Epithelial cell of proximal tubule (primary cell): Measurements from ENCODE around the gene PRXL2B. TPM values are rescaled to one million over a fixed set of nuclear protein-coding genes. Genes with fewer than 3 reads are reported as not detected.

Experiments used
- DNase-seq: peaks from one replicate; pipeline ENCODE4 v3.0.0-alpha.2; 2011; ENCODE audit warnings: low read depth
- H3K4me3 ChIP-seq: 2 replicates; pipeline ENCODE4 v1.5.1; 2011; ENCODE audit warnings: low read depth, mild to moderate bottlenecking, low read length
- CTCF ChIP-seq: conservative IDR thresholded peaks from 2 replicates; pipeline ENCODE4 v1.5.1; 2012; ENCODE audit warnings: low read depth, mild to moderate bottlenecking, low read length
- total RNA-seq: library from RNA; depleted of rRNA; stranded (reverse); fragments of >200 nt; gene quantifications from 2 replicates; pipeline ENCODE4 v1.2.3, GENCODE V29; 2015

Gene PRXL2B
- total RNA-seq, 1 donor from 2014 or later: 72.2 TPM

- no peak for TF ChIP-seq CTCF
- H3K4me3 ChIP-seq: no peak overlapping the region
- DNase-seq: no peak
Measured at GRCh38 chr1:2638466-2639115, 52.0 kb downstream of the PRXL2B start.

GRCh38 chr1:2639203-2639602 is 52.6 kb downstream of the PRXL2B start:
- no peak for DNase-seq
- no peak overlapping the region for H3K4me3 ChIP-seq
- no peak for TF ChIP-seq CTCF

- DNase-seq: no peak
- TF ChIP-seq CTCF: no peak
- H3K4me3 ChIP-seq: no peak overlapping the region
Measured at GRCh38 chr1:2639607-2640521, 53.3 kb downstream of the PRXL2B start.

- DNase-seq: no peak
- no peak overlapping the region for H3K4me3 ChIP-seq
- TF ChIP-seq CTCF: no peak
Measured at GRCh38 chr1:2640626-2641025, 54.0 kb downstream of the PRXL2B start.

Other genes starting within 250 kb of the PRXL2B start
- gene MORN1, start 195.2 kb upstream of the PRXL2B start, total RNA-seq: 3.2 and 8.1 TPM in 2 replicates
- gene RER1, start 194.9 kb upstream of the PRXL2B start, total RNA-seq: 114 and 185 TPM in 2 replicates
- 26.5 and 44.1 TPM in 2 replicates for gene PEX10, start 174.2 kb upstream of the PRXL2B start, total RNA-seq
- gene PLCH2, start 110.5 kb upstream of the PRXL2B start, total RNA-seq: 0.07 and 0.12 TPM in 2 replicates
- 29.8 and 36.0 TPM in 2 replicates for gene PANK4, start 60.2 kb upstream of the PRXL2B start, total RNA-seq
- 0.14 TPM in 1 of 2 replicates, not detected in the other for gene HES5, start 56.5 kb upstream of the PRXL2B start, total RNA-seq
- gene TNFRSF14, start 30.4 kb upstream of the PRXL2B start, total RNA-seq: 2.7 and 5.8 TPM in 2 replicates
- not detected in 2 replicates for gene MMEL1, start 46.2 kb downstream of the PRXL2B start, total RNA-seq
- gene TTC34, start 214.9 kb downstream of the PRXL2B start, total RNA-seq: 0.07 and 0.46 TPM in 2 replicates